ENCODE results near the gene SMAD5.

SMAD5 gene

DNA sequence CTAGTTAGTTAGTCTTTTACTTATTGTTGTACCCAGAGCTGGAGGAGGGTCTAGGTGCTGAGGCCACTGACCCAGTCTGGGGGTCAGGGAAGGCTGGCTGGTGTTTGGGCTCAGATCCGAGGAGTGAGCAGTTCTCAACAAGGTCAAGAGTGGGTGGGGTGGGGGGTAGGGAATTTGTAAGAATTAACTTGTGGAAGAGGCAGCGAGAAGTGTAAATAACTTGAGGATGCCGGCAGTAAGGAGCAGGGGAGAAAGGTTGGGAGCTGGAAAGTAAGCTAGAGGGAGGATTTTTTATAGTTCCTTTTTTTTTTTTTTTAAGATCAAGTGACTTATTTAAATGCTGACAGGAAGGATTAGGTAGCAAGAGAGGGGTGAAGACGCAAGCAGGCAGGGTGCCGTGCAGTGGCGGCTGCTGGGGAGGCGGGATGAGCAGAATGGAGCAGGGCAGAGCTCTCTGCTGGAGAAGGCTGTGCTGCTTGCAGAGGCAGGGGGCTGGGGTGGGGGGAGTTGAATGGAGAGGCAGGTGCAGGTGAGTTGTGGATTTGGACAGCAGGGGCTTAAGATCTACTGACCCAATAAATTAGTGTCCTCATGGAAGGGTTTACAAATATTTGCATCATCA, 95.6 kb downstream of the SMAD5 start:
- no peak for DNase-seq

DNA sequence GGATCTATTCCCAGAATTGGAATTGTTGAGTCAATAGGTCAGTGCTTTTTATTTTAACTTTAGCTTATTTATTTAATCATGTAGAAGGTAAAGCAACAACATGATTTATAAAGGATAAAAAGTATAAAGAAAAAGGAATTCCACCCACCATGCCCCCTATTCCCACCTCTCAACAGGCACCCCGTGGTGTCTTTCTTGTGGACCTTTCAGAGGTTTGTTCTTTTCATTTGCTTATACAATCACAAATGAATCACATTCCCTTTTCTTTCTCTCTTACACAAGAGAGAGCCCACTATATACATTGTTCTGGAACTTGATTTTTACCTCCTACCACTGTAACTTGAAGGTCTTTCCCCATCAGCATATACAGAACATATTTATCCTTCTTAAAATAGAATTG, 97.5 kb downstream of the SMAD5 start:
- DNase-seq, result peak; percentile 10

DNA sequence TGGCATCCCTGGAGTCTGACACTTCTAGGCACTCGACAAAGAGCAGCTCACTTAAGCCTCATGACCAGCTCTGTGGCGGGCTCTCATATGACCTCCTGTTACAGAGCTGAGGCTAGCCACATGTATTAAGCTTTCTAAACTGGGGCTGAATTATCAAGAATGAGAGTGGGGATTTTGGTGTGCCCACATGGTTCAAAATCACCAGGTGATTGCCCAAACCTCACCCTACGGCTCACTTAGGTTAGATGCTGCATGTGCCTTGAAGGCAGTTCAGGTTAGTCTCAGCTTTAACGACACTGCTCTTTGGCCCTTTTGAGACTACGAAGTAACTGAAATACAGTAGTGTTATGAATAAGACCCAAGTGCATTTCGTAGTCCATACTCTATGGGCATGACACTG, 99.7 kb downstream of the SMAD5 start:
- no peak for DNase-seq
